B cell (primary cell): ENCODE data around the gene ITFG1. TPM values are rescaled to one million over a fixed set of nuclear protein-coding genes. Genes with fewer than 3 reads are reported as not detected.

Experiments used
- ATAC-seq: fragments of 200-7000 bp; cut with Tn5 transposase; one replicate; pipeline ENCODE4 v1.10.0; 2021; ENCODE audit warnings: low read depth, mild to moderate bottlenecking, moderate number of reproducible peaks, moderate library complexity
- CTCF ChIA-PET: fragments of 350-600 bp; sonication (Branson Sonifier 250); formaldehyde crosslinking; loops from one replicate; lab custom pipeline; 2021; ENCODE audit warnings: antibody characterized with exemption, inconsistent platforms; lab: Charles Lee
- POLR2A ChIA-PET: fragments of 350-600 bp; sonication (Branson Sonifier 250); formaldehyde crosslinking; loops from one replicate; lab custom pipeline; 2021; ENCODE audit warnings: antibody characterized with exemption; lab: Charles Lee
- DNase-seq: peaks from one replicate; pipeline ENCODE4 v3.0.0; 2013
- H2AFZ ChIP-seq: 2 replicates; pipeline ENCODE4 v1.6.1; 2012; ENCODE audit warnings: mild to moderate bottlenecking, low read depth, low read length; ENCODE audit not compliant: insufficient read depth, poor library complexity, severe bottlenecking
- H3K27ac ChIP-seq, 2 donors: 1 replicate in 1 of 2; 2 replicates in 1 of 2; pipeline ENCODE4 v1.5.1; 2012 to 2013; ENCODE audit warnings: low read length in 2 of 2, mild to moderate bottlenecking in 2 of 2, moderate library complexity in 1 of 2
- H3K27me3 ChIP-seq, 4 experiments: fragments of 200-600 bp in 1 of 4; sonication (generic) in 1 of 4; replicated peaks in 1 of 4; 1 replicate in 2 of 4; 2 replicates in 2 of 4; pipeline versions ENCODE4 v1.6.1 to v1.7.0; 2013 to 2016; ENCODE audit warnings: low read length in 3 of 4, mild to moderate bottlenecking in 2 of 4, mixed read lengths in 1 of 4, moderate library complexity in 1 of 4; ENCODE audit not compliant: insufficient read depth in 4 of 4, control insufficient read depth in 3 of 4; ENCODE audit errors: control extremely low read depth in 1 of 4
- H3K36me3 ChIP-seq, 2 experiments: replicated peaks in 1 of 2; 1 replicate in 1 of 2; 2 replicates in 1 of 2; pipeline versions ENCODE4 v1.6.1 to v1.7.1; 2013; ENCODE audit warnings: low read length in 1 of 2; ENCODE audit not compliant: insufficient read depth in 2 of 2, control insufficient read depth in 1 of 2; ENCODE audit errors: control extremely low read depth in 1 of 2, extremely low read depth in 1 of 2
- H3K4me1 ChIP-seq, 2 donors: fragments of 200-600 bp in 1 of 2; sonication (generic) in 1 of 2; 1 replicate in 1 of 2; 2 replicates in 1 of 2; pipeline versions ENCODE4 v1.5.1 to v1.6.1; 2013 to 2017; ENCODE audit warnings: low read length in 2 of 2; ENCODE audit not compliant: control insufficient read depth in 2 of 2, insufficient read depth in 2 of 2
- H3K4me2 ChIP-seq: replicated peaks from 2 replicates; pipeline ENCODE3; 2012; ENCODE audit warnings: mild to moderate bottlenecking, low read depth, low read length; ENCODE audit not compliant: poor library complexity, severe bottlenecking
- H3K4me3 ChIP-seq, 5 experiments: fragments of 200-600 bp in 1 of 5; sonication (generic) in 1 of 5; 1 replicate in 3 of 5; 2 replicates in 2 of 5; pipeline versions ENCODE4 v1.5.1 to v1.7.0; 2011 to 2016; ENCODE audit warnings: low read length in 4 of 5, mild to moderate bottlenecking in 4 of 5, low read depth in 2 of 5, control low read depth in 1 of 5, moderate library complexity in 1 of 5; ENCODE audit not compliant: insufficient read depth in 1 of 5; ENCODE audit errors: control extremely low read depth in 1 of 5, extremely low read depth in 1 of 5
- H3K79me2 ChIP-seq: fragments of 200-600 bp; sonication (generic); one replicate; pipeline ENCODE4 v1.6.0; 2016; ENCODE audit warnings: low read length; ENCODE audit not compliant: control insufficient read depth, insufficient read depth
- H3K9ac ChIP-seq: fragments of 200-600 bp; sonication (generic); 2 replicates; pipeline ENCODE4 v1.6.1; 2017; ENCODE audit warnings: mild to moderate bottlenecking, low read length, moderate library complexity
- H3K9me3 ChIP-seq, 3 donors: one replicate each; pipeline versions ENCODE4 v1.6.1 to v1.7.1; 2013; ENCODE audit warnings: low read length in 2 of 3; ENCODE audit not compliant: control insufficient read depth in 2 of 3, insufficient read depth in 1 of 3; ENCODE audit errors: control extremely low read depth in 1 of 3
- H4K20me1 ChIP-seq: 2 replicates; pipeline ENCODE4 v1.6.0; 2012; ENCODE audit warnings: mild to moderate bottlenecking, low read length; ENCODE audit not compliant: insufficient read depth, control insufficient read depth, poor library complexity, severe bottlenecking
- H3K27ac Mint-ChIP-seq: one replicate; pipeline ENCODE4 v1.8.0; 2021; ENCODE audit warnings: mixed read lengths
- H3K27me3 Mint-ChIP-seq: one replicate; pipeline ENCODE4 v1.8.0; 2021; ENCODE audit warnings: mixed read lengths
- H3K4me1 Mint-ChIP-seq: one replicate; pipeline ENCODE4 v1.8.0; 2021; ENCODE audit warnings: mixed read lengths
- H3K4me3 Mint-ChIP-seq: one replicate; pipeline ENCODE4 v1.8.0; 2021; ENCODE audit warnings: mixed read lengths
- H3K9me3 Mint-ChIP-seq: one replicate; pipeline ENCODE4 v1.8.0; 2022; ENCODE audit warnings: mixed read lengths; ENCODE audit not compliant: insufficient read depth
- CTCF ChIP-seq: fragments of 200-600 bp; IDR thresholded peaks from one replicate; pipeline ENCODE4 v1.8.0; 2022; ENCODE audit warnings: antibody characterized with exemption, mild to moderate bottlenecking
- EZH2 ChIP-seq: IDR thresholded peaks from 2 replicates; pipeline ENCODE4 v1.6.1; 2012; ENCODE audit warnings: borderline replicate concordance, low read depth, mild to moderate bottlenecking, moderate library complexity, low read length; ENCODE audit not compliant: insufficient read depth, poor library complexity, severe bottlenecking
- WGBS: methylation state at CpG from one replicate; pipeline ENCODE4 v1.1.5; 2013; ENCODE audit warnings: missing lambda C conversion rate; ENCODE audit not compliant: insufficient coverage; 5-methylcytosine and 5-hydroxymethylcytosine counted together
- intact Hi-C: fragments of 100-400 bp; cut with micrococcal nuclease; formaldehyde crosslinking; loops from one replicate; pipeline ENCODE4 v1.10.0; 2022
- polyA plus RNA-seq: library from polyadenylated mRNA; depleted of rRNA; stranded (reverse); fragments of >200 nt; gene quantifications from 2 replicates; pipeline ENCODE4 v1.2.3, GENCODE V29; 2012
- total RNA-seq, 2 donors: library from RNA; stranded (reverse); fragments of 120-200 nt in 1 of 2; gene quantifications; 1 replicate in 1 of 2; 2 replicates in 1 of 2; pipeline versions ENCODE4 v1.2.3 to v1.2.4, GENCODE V29; 2013 to 2022

The ITFG1 gene
- total and polyA plus RNA-seq, 2 donors (not counting 1 experiment from before 2014, with no cell fraction given): 9.7 to 40.4 TPM

GRCh38 chr16:47143677-47144558, 316.9 kb downstream of the ITFG1 start, which contains the start of gene NETO2:
Gene NETO2, minus strand, starts transcription at chr16:47143945. Its CDS starts 333 bp downstream, at chr16:47143612.
- peak; percentile 85 for DNase-seq
- Histone ChIP-seq H3K36me3 (no peaks in the 10 kb centered on the region), H3K9me3 (peaks cover 0 to 5% (median 0%) of the 10 kb centered on the region in 3 donors), H3K79me2 (no peaks in the 10 kb centered on the region), H3K9ac (peak within 1 kb of the TSS; percentile 58), H4K20me1 (no peaks in the 10 kb centered on the region), H3K4me1 (peaks cover 9 to 16% of the 10 kb centered on the region in 2 donors), H3K4me2 (peak within 1 kb of the TSS; percentile 93), H3K4me3 (peak within 1 kb of the TSS; percentile 42 to 81 (median 64)), H2AFZ (peak within 1 kb of the TSS; percentile 81), H3K27ac (no peak within 1 kb of the TSS), H3K27me3 (peaks cover 0 to 9% (median 0%) of the 10 kb centered on the region in 4 experiments)
- H3K4me3 Mint-ChIP-seq: peak within 1 kb of the TSS; percentile 94
- no peaks in the 10 kb centered on the region for H3K9me3 Mint-ChIP-seq
- intact Hi-C loops: loop anchor here (1.0 to 10.0 kb wide), 9 partner anchors 118 to 1478 kb away; partner anchors contain the start of genes C16orf87, DNAJA2, ITFG1 and LONP2
- peak within 1 kb of the TSS; percentile 84 for H3K27ac Mint-ChIP-seq
- CTCF ChIA-PET: interaction anchor here (0.6 to 6.2 kb wide), 23 partner anchors 12 to 1479 kb away, joined by 3 to 60 read pairs (median 6); partner anchors contain the start of genes ABCC12, DNAJA2, ITFG1 and PHKB
- TF ChIP-seq CTCF: peak; percentile 26
- TF ChIP-seq EZH2: no peak
- peaks cover 19% of the 10 kb centered on the region for H3K4me1 Mint-ChIP-seq
- H3K27me3 Mint-ChIP-seq: no peaks in the 10 kb centered on the region
- WGBS: 2% methylated on average over 127 of the region's 130 CpGs
- ATAC-seq: peak; percentile 67
- POLR2A ChIA-PET: no interaction called here
